ENCODE data around the gene PCDHA8. TPM values are rescaled to one million over a fixed set of nuclear protein-coding genes. Genes with fewer than 3 reads are reported as not detected.
"Not testable (repeated sequence)": the region's sequence is repeated elsewhere in the genome, so short reads cannot be mapped to it uniquely, and the experiment has no call there.

Gene PCDHA8
- total RNA-seq, 4 donors from 2014 or later = 0.18 TPM; not detected in 3

DNA sequence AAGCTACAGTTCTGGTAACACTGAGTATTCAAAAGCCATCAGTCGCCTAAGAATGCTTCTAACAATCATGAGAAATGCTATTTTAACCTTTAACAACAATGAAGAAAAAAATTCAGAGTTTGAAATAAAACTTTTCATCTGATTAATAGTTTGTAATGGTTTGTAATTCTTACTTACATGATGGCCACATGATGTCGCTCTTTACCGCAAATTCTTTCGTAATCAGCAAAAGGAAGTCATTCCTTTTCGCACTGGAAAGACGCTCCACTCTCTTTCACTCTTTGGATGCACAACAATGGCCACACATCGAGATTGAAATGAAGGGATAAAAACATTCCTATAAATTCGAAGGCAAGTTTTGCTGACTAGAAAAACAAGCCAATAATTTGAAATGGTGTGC, 7.0 kb upstream of the PCDHA8 start, which contains the start of gene PCDHA7:
Gene PCDHA7, plus strand, starts transcription at position 277 of the 400 bp plus-strand sequence. Its CDS starts 115 bp downstream, at position 392.
- H3K27ac ChIP-seq = no peak within 1 kb of the TSS
- TF ChIP-seq POLR2A (IDR thresholded peaks at IDR 0.05) = no peak
- TF ChIP-seq, protein P1, sequence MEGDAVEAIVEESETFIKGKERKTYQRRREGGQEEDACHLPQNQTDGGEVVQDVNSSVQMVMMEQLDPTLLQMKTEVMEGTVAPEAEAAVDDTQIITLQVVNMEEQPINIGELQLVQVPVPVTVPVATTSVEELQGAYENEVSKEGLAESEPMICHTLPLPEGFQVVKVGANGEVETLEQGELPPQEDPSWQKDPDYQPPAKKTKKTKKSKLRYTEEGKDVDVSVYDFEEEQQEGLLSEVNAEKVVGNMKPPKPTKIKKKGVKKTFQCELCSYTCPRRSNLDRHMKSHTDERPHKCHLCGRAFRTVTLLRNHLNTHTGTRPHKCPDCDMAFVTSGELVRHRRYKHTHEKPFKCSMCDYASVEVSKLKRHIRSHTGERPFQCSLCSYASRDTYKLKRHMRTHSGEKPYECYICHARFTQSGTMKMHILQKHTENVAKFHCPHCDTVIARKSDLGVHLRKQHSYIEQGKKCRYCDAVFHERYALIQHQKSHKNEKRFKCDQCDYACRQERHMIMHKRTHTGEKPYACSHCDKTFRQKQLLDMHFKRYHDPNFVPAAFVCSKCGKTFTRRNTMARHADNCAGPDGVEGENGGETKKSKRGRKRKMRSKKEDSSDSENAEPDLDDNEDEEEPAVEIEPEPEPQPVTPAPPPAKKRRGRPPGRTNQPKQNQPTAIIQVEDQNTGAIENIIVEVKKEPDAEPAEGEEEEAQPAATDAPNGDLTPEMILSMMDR (IDR thresholded peaks at IDR 0.05 in 4 of 5, conservative IDR thresholded peaks at IDR 0.05 in 1 of 5) = no peak
- no peaks in the 10 kb centered on the region for H3K4me1 ChIP-seq
- ATAC-seq (no peak), DNase-seq (no peak)
- peaks cover 0 to 10% (median 7%) of the 10 kb centered on the region in 3 donors for H3K27me3 ChIP-seq
- H3K36me3 ChIP-seq = no peaks in the 10 kb centered on the region
- intact Hi-C loops (cut with DNase I; ENCODE audit: low total_unique reads) = no loop called here
- no peaks in the 10 kb centered on the region for H3K9me3 ChIP-seq
- H3K4me3 ChIP-seq = peak within 1 kb of the TSS in 1 of 4 donors; percentile 28
- in situ Hi-C loops (cut with MboI; ENCODE audit: low sequenced_read_pairs in 4 of 4) = no loop called here

DNA sequence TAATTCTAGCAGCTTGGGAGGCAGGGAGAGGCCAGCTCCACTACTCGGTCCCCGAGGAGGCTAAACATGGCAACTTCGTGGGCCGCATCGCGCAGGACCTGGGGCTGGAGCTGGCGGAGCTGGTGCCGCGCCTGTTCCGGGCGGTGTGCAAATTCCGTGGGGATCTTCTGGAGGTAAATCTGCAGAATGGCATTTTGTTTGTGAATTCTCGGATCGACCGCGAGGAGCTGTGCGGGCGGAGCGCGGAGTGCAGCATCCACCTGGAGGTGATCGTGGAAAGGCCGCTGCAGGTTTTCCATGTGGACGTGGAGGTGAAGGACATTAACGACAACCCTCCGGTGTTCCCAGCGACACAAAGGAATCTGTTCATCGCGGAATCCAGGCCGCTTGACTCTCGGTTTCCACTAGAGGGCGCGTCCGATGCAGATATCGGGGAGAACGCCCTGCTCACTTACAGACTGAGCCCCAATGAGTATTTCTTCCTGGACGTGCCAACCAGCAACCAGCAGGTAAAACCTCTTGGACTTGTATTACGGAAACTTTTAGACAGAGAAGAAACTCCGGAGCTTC, 6.5 kb upstream of the PCDHA8 start:
- H3K4me1 ChIP-seq; H3K36me3 ChIP-seq; intact Hi-C loops (cut with DNase I; ENCODE audit: low total_unique reads); in situ Hi-C loops (cut with MboI; ENCODE audit: low sequenced_read_pairs in 4 of 4); DNase-seq; ATAC-seq; H3K9me3 ChIP-seq; H3K27ac ChIP-seq: not testable (repeated sequence)
- H3K4me3 ChIP-seq = peak overlapping the region in 1 of 4 donors; percentile 28
- H3K27me3 ChIP-seq = peaks cover 0 to 13% (median 11%) of the 10 kb centered on the region in 3 donors

DNA sequence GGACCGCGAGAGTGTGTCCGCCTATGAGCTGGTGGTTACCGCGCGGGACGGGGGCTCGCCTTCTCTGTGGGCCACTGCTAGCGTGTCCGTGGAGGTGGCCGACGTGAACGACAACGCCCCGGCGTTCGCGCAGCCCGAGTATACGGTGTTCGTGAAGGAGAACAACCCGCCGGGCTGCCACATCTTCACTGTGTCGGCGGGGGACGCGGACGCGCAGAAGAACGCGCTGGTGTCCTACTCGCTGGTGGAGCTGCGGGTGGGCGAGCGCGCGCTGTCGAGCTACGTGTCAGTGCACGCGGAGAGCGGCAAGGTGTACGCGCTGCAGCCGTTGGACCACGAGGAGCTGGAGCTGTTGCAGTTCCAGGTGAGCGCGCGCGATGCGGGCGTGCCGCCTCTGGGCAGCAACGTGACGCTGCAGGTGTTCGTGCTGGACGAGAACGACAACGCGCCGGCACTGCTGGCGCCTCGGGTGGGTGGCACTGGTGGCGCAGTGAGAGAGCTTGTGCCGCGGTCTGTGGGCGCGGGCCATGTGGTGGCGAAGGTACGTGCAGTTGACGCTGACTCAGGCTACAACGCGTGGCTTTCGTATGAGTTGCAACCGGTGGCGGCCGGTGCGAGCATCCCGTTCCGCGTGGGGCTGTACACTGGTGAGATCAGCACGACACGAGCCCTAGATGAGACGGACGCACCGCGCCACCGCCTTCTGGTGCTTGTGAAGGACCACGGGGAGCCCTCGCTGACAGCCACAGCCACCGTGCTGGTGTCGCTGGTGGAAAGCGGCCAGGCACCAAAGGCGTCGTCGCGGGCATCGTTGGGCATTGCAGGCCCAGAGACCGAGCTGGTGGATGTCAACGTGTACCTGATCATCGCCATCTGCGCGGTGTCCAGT, 5.1 kb upstream of the PCDHA8 start:
- intact Hi-C loops (cut with DNase I; ENCODE audit: low total_unique reads) (no loop called here), in situ Hi-C loops (cut with MboI; ENCODE audit: low sequenced_read_pairs in 4 of 4) (no loop called here)
- Histone ChIP-seq H3K4me1 (no peaks in the 10 kb centered on the region), H3K27ac (no peak overlapping the region), H3K9me3 (peaks cover 0 to 8% (median 0%) of the 10 kb centered on the region in 3 donors), H3K27me3 (peaks cover 0 to 13% (median 11%) of the 10 kb centered on the region in 3 donors), H3K36me3 (no peaks in the 10 kb centered on the region), H3K4me3 (no peak overlapping the region)
- ATAC-seq (no peak), DNase-seq (no peak)
- no peak for TF ChIP-seq POLR2A (IDR thresholded peaks at IDR 0.05)
- TF ChIP-seq, protein P1 (IDR thresholded peaks at IDR 0.05 in 4 of 5, conservative IDR thresholded peaks at IDR 0.05 in 1 of 5) = no peak

DNA sequence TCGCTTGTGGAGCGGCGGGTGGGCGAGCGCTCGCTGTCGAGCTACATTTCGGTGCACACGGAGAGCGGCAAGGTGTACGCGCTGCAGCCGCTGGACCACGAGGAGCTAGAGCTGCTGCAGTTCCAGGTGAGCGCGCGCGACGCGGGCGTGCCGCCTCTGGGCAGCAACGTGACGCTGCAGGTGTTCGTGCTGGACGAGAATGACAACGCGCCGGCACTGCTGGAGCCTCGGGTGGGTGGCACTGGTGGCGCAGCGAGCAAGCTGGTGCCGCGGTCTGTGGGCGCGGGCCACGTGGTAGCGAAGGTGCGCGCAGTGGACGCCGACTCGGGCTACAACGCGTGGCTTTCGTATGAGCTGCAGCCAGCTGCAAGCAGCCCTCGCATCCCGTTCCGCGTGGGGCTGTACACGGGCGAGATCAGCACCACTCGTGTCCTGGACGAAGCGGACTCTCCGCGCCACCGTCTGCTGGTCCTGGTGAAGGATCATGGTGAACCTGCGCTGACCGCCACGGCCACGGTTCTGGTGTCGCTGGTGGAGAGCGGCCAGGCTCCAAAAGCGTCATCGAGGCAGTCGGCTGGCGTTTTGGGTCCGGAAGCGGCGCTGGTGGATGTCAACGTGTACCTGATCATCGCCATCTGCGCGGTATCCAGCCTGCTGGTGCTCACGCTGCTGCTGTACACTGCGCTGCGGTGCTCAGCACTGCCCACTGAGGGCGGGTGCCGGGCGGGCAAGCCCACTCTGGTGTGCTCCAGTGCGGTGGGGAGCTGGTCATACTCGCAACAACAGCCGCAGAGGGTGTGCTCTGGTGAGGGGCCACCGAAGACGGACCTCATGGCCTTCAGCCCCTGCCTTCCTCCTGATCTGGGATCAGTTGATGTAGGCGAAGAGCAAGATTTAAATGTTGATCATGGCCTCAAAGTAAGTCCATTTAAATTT, 2.1 kb downstream of the PCDHA8 start:
- intact Hi-C loops (cut with DNase I; ENCODE audit: low total_unique reads) (no loop called here), in situ Hi-C loops (cut with MboI; ENCODE audit: low sequenced_read_pairs in 4 of 4) (no loop called here)
- ATAC-seq (no peak), DNase-seq (no peak)
- H3K36me3 ChIP-seq = no peaks in the 10 kb centered on the region
- H3K27me3 ChIP-seq = peaks cover 0 to 10% (median 6%) of the 10 kb centered on the region in 3 donors
- TF ChIP-seq POLR2A (IDR thresholded peaks at IDR 0.05) = no peak
- TF ChIP-seq, protein P1 (IDR thresholded peaks at IDR 0.05 in 4 of 5, conservative IDR thresholded peaks at IDR 0.05 in 1 of 5) = no peak
- no peak overlapping the region for H3K27ac ChIP-seq
- no peaks in the 10 kb centered on the region for H3K4me1 ChIP-seq
- H3K4me3 ChIP-seq = no peak overlapping the region
- H3K9me3 ChIP-seq = peaks cover 0 to 10% (median 0%) of the 10 kb centered on the region in 3 donors

DNA sequence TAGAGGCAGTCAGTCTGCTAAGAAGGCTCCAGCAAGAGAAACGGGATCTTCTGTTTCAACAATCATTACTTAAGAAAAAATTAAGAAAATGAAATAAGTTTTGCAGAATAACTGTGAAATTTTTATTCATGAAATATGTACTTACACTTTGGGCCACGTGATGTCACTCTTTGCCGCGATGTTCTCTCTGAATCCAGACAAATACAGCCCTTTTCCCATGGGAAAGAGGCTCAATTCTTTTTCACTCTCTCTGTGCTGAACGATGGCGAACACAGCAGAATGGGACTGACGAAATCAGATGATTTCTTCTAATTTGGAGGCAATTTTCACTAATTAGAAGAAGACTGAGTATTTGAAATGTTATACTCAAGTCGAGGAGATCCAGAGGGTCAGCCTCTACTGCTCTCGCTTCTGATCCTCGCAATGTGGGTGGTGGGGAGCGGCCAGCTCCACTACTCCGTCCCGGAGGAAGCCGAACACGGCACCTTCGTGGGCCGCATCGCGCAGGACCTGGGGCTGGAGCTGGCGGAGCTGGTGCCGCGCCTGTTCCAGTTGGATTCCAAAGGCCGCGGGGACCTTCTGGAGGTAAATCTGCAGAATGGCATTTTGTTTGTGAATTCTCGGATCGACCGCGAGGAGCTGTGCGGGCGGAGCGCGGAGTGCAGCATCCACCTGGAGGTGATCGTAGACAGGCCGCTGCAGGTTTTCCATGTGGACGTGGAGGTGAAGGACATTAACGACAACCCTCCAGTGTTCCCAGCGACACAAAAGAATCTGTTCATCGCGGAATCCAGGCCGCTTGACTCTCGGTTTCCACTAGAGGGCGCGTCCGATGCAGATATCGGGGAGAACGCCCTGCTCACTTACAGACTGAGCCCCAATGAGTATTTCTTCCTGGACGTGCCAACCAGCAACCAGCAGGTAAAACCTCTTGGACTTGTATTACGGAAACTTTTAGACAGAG, 7.4 kb downstream of the PCDHA8 start, which contains the start of gene PCDHA9:
Gene PCDHA9, plus strand, starts transcription at position 244 of the 964 bp plus-strand sequence. Its CDS starts 114 bp downstream, at position 358.
- H3K9me3 ChIP-seq = not testable (repeated sequence)

DNA sequence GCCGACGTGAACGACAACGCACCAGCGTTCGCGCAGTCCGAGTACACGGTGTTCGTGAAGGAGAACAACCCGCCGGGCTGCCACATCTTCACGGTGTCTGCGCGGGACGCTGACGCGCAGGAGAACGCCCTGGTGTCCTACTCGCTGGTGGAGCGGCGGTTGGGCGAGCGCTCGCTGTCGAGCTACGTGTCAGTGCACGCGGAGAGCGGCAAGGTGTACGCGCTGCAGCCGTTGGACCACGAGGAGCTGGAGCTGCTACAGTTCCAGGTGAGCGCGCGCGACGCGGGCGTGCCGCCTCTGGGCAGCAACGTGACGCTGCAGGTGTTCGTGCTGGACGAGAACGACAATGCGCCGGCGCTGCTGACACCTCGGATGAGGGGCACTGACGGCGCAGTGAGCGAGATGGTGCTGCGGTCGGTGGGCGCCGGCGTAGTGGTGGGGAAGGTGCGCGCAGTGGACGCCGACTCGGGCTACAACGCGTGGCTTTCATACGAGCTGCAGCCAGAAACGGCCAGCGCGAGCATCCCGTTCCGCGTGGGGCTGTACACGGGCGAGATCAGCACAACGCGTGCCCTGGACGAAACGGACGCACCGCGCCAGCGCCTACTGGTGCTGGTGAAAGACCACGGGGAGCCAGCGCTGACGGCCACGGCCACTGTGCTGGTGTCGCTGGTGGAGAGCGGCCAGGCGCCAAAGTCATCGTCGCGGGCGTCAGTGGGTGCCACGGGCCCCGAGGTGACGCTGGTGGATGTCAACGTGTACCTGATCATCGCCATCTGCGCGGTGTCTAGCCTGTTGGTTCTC, 9.0 kb downstream of the PCDHA8 start:
- in situ Hi-C loops (cut with MboI; ENCODE audit: low sequenced_read_pairs in 4 of 4) = not testable (repeated sequence)

More for the DNA sequence above, 7.4 kb downstream of the PCDHA8 start, which contains the start of gene PCDHA9:
- H3K4me1 ChIP-seq; H3K27ac ChIP-seq; ATAC-seq; H3K4me3 ChIP-seq; intact Hi-C loops (cut with DNase I; ENCODE audit: low total_unique reads); H3K36me3 ChIP-seq; in situ Hi-C loops (cut with MboI; ENCODE audit: low sequenced_read_pairs in 4 of 4); DNase-seq: not testable (repeated sequence)
- H3K27me3 ChIP-seq = peaks cover 4 to 18% (median 6%) of the 10 kb centered on the region in 3 donors

More for the DNA sequence above, 9.0 kb downstream of the PCDHA8 start:
- DNase-seq; H3K9me3 ChIP-seq; intact Hi-C loops (cut with DNase I; ENCODE audit: low total_unique reads); H3K4me1 ChIP-seq; H3K27ac ChIP-seq; H3K36me3 ChIP-seq; H3K4me3 ChIP-seq; ATAC-seq: not testable (repeated sequence)
- peaks cover 4 to 18% (median 6%) of the 10 kb centered on the region in 3 donors for H3K27me3 ChIP-seq
